H1 (cell line): ENCODE data around the gene EPX. TPM values are rescaled to one million over a fixed set of nuclear protein-coding genes. Genes with fewer than 3 reads are reported as not detected.

Experiments
- CTCF ChIA-PET: fragments of 300-600 bp; sonication (Branson Sonifier 250); formaldehyde crosslinking; loops from one replicate; lab custom pipeline; 2021; ENCODE audit not compliant: partially characterized antibody; lab: Charles Lee
- POLR2A ChIA-PET: fragments of 300-600 bp; sonication (Branson Sonifier 250); formaldehyde crosslinking; loops from one replicate; lab custom pipeline; 2021; ENCODE audit warnings: inconsistent platforms; ENCODE audit not compliant: partially characterized antibody; lab: Charles Lee
- DNase-seq, 2 experiments: peaks; one replicate each; pipeline versions ENCODE4 v3.0.0 to v3.0.0-alpha.2; 2010 to 2022; ENCODE audit warnings: low spot score in 2 of 2, low read depth in 1 of 2, mixed read lengths in 1 of 2
- FAIRE-seq: peaks from 2 replicates; lab custom pipeline; 2011; peaks lifted over from hg19 to GRCh38; lab: Jason Lieb, UNC
- H2AFZ ChIP-seq: 2 replicates; pipeline ENCODE4 v1.8.1; 2012; ENCODE audit warnings: low read length, inconsistent platforms
- H2AK5ac ChIP-seq: 2 replicates; pipeline ENCODE4 v1.6.1; 2013; ENCODE audit warnings: low read depth, low read length
- H2BK120ac ChIP-seq: replicated peaks from 2 replicates; pipeline ENCODE3; 2013; ENCODE audit warnings: low read depth, low read length, inconsistent platforms
- H2BK12ac ChIP-seq: 2 replicates; pipeline ENCODE4 v1.6.1; 2013; ENCODE audit warnings: low read depth, low read length
- H2BK15ac ChIP-seq: 2 replicates; pipeline ENCODE4 v1.6.1; 2013; ENCODE audit warnings: low read length
- H2BK20ac ChIP-seq: 2 replicates; pipeline ENCODE4 v1.6.1; 2013; ENCODE audit warnings: low read length
- H2BK5ac ChIP-seq: 2 replicates; pipeline ENCODE4 v1.6.1; 2013; ENCODE audit warnings: low read depth, low read length
- H3K14ac ChIP-seq: 2 replicates; pipeline ENCODE4 v1.6.1; 2013; ENCODE audit warnings: inconsistent platforms; ENCODE audit not compliant: insufficient read length
- H3K18ac ChIP-seq: 2 replicates; pipeline ENCODE4 v1.6.1; 2013; ENCODE audit warnings: low read length; ENCODE audit errors: extremely low read depth
- H3K23ac ChIP-seq: 2 replicates; pipeline ENCODE4 v1.6.1; 2013; ENCODE audit warnings: inconsistent platforms; ENCODE audit not compliant: insufficient read length
- H3K23me2 ChIP-seq: 2 replicates; pipeline ENCODE4 v1.6.1; 2013; ENCODE audit warnings: low read depth, low read length
- H3K27ac ChIP-seq: 2 replicates; pipeline ENCODE4 v1.6.1; 2011; ENCODE audit warnings: low read depth, low read length, inconsistent platforms
- H3K27me3 ChIP-seq, 4 experiments: replicated peaks in 1 of 4; 1 replicate in 1 of 4; 2 replicates in 3 of 4; pipeline versions ENCODE4 v1.6.1 to v1.8.1; 2011 to 2013; ENCODE audit warnings: low read length in 3 of 4, mild to moderate bottlenecking in 3 of 4, inconsistent platforms in 2 of 4, mixed read lengths in 2 of 4, moderate library complexity in 1 of 4; ENCODE audit not compliant: control insufficient read depth in 3 of 4, insufficient read depth in 3 of 4; ENCODE audit errors: extremely low read depth in 1 of 4
- H3K36me3 ChIP-seq, 4 experiments: 2 replicates each; pipeline versions ENCODE4 v1.6.1 to v1.8.1; 2011 to 2013; ENCODE audit warnings: mild to moderate bottlenecking in 4 of 4, low read length in 3 of 4, moderate library complexity in 2 of 4, control low read depth in 1 of 4, inconsistent platforms in 1 of 4; ENCODE audit not compliant: insufficient read depth in 4 of 4, control insufficient read depth in 2 of 4
- H3K4ac ChIP-seq: replicated peaks from 2 replicates; pipeline ENCODE3; 2013; ENCODE audit warnings: low read length, low read depth, mixed read lengths, inconsistent platforms; ENCODE audit not compliant: insufficient read length
- H3K4me1 ChIP-seq, 4 experiments: replicated peaks in 1 of 4; 1 replicate in 1 of 4; 2 replicates in 3 of 4; pipeline versions ENCODE4 v1.6.1 to v1.8.1; 2011 to 2013; ENCODE audit warnings: low read length in 3 of 4, inconsistent platforms in 2 of 4, mixed read lengths in 1 of 4; ENCODE audit not compliant: insufficient read depth in 4 of 4, control insufficient read depth in 3 of 4
- H3K4me2 ChIP-seq, 2 experiments: 2 replicates each; pipeline versions ENCODE4 v1.6.1 to v1.8.1; 2011 to 2013; ENCODE audit warnings: low read depth in 2 of 2, low read length in 2 of 2, control low read depth in 1 of 2, inconsistent platforms in 1 of 2, mild to moderate bottlenecking in 1 of 2; ENCODE audit not compliant: insufficient read depth in 1 of 2
- H3K4me3 ChIP-seq, 4 experiments: fragments of 200-600, 300-600 bp in 1 of 4; sonication (generic), shearing (Covaris generic), sonication (Bioruptor Twin) in 1 of 4; 2 replicates each; pipeline versions ENCODE4 v1.5.1 to v1.8.1; 2011 to 2016; ENCODE audit warnings: low read length in 4 of 4, low read depth in 3 of 4, control low read depth in 2 of 4, inconsistent platforms in 2 of 4, mild to moderate bottlenecking in 2 of 4, mixed read lengths in 1 of 4, moderate library complexity in 1 of 4; ENCODE audit not compliant: insufficient read depth in 2 of 4; ENCODE audit errors: extremely low read depth in 1 of 4
- H3K56ac ChIP-seq: replicated peaks from 2 replicates; pipeline ENCODE3; 2013; ENCODE audit warnings: low read depth, mild to moderate bottlenecking, mixed read lengths, low read length, inconsistent platforms; ENCODE audit not compliant: insufficient read length
- H3K79me1 ChIP-seq: 2 replicates; pipeline ENCODE4 v1.6.1; 2013; ENCODE audit warnings: low read depth, low read length, control low read depth
- H3K79me2 ChIP-seq, 2 experiments: 2 replicates each; pipeline versions ENCODE4 v1.6.1 to v1.8.1; 2012 to 2013; ENCODE audit warnings: low read length in 2 of 2, mild to moderate bottlenecking in 2 of 2, inconsistent platforms in 1 of 2; ENCODE audit not compliant: insufficient read depth in 2 of 2, control insufficient read depth in 1 of 2
- H3K9ac ChIP-seq, 4 experiments: replicated peaks in 1 of 4; 1 replicate in 1 of 4; 2 replicates in 3 of 4; pipeline versions ENCODE4 v1.6.1 to v1.8.1; 2011 to 2013; ENCODE audit warnings: low read depth in 3 of 4, low read length in 3 of 4, control low read depth in 2 of 4, mild to moderate bottlenecking in 2 of 4, moderate library complexity in 2 of 4, inconsistent platforms in 1 of 4; ENCODE audit errors: extremely low read depth in 1 of 4
- H3K9me3 ChIP-seq, 2 experiments: 2 replicates each; pipeline versions ENCODE4 v1.6.1 to v1.8.1; 2012 to 2013; ENCODE audit warnings: mild to moderate bottlenecking in 2 of 2, moderate library complexity in 2 of 2, control low read depth in 1 of 2, inconsistent platforms in 1 of 2, low read depth in 1 of 2, low read length in 1 of 2, mixed read lengths in 1 of 2; ENCODE audit not compliant: insufficient read depth in 2 of 2
- H4K20me1 ChIP-seq, 2 experiments: replicated peaks in 1 of 2; 2 replicates each; pipeline versions ENCODE3 to v1.8.1; 2011 to 2013; ENCODE audit warnings: inconsistent platforms in 2 of 2, low read length in 2 of 2, mild to moderate bottlenecking in 1 of 2; ENCODE audit not compliant: insufficient read depth in 2 of 2, control insufficient read depth in 1 of 2
- H4K5ac ChIP-seq: 2 replicates; pipeline ENCODE4 v1.6.1; 2013; ENCODE audit warnings: low read length, low read depth, mixed read lengths, inconsistent platforms; ENCODE audit not compliant: insufficient read length
- H4K8ac ChIP-seq: 2 replicates; pipeline ENCODE4 v1.8.0; 2013; ENCODE audit warnings: mild to moderate bottlenecking, moderate library complexity, low read length, inconsistent platforms; ENCODE audit not compliant: insufficient read depth; ENCODE audit errors: extremely low read depth
- H4K91ac ChIP-seq: replicated peaks from 2 replicates; pipeline ENCODE3; 2013; ENCODE audit warnings: low read length, mixed read lengths, inconsistent platforms; ENCODE audit not compliant: insufficient read length
- MAFK ChIP-seq: IDR thresholded peaks from 2 replicates; pipeline ENCODE4 v1.6.1; 2012; ENCODE audit warnings: low read depth, mild to moderate bottlenecking, improper control_type of control experiment, low read length
- PHF8 ChIP-seq: fragments of 200-600 bp; sonication (generic); conservative IDR thresholded peaks from 2 replicates; pipeline ENCODE4 v1.7.1; 2012; ENCODE audit warnings: low read depth, mild to moderate bottlenecking, inconsistent platforms, low read length, moderate library complexity
- POU5F1 ChIP-seq: IDR thresholded peaks from 2 replicates; pipeline ENCODE4 v1.6.1; 2011; ENCODE audit warnings: low read depth, mild to moderate bottlenecking, low read length, moderate library complexity
- RFX5 ChIP-seq: IDR thresholded peaks from 2 replicates; pipeline ENCODE4 v1.6.1; 2011; ENCODE audit warnings: low read depth, low read length, improper control_type of control experiment, borderline replicate concordance
- SP2 ChIP-seq: IDR thresholded peaks from 2 replicates; pipeline ENCODE4 v1.6.1; 2012; ENCODE audit warnings: mild to moderate bottlenecking, low read length, inconsistent platforms
- SRF ChIP-seq: IDR thresholded peaks from 2 replicates; pipeline ENCODE4 v1.6.1; 2011; ENCODE audit warnings: mild to moderate bottlenecking, low read depth, low read length, moderate library complexity
- TCF12 ChIP-seq: IDR thresholded peaks from 2 replicates; pipeline ENCODE4 v1.6.1; 2011; ENCODE audit warnings: low read depth, mild to moderate bottlenecking, low read length
- WGBS, 2 experiments: shearing (Covaris generic) in 1 of 2; methylation state at CpG; one replicate each; pipeline versions ENCODE4 v1.1.6 to v1.1.7; 2013 to 2015; ENCODE audit warnings: low lambda C conversion rate in 2 of 2, mixed read lengths in 2 of 2, inconsistent platforms in 1 of 2, low coverage in 1 of 2, missing lambda C conversion rate in 1 of 2; ENCODE audit not compliant: insufficient replicate concordance in 2 of 2, insufficient coverage in 1 of 2, insufficient read length in 1 of 2; ENCODE audit errors: extremely low coverage in 1 of 2, missing lambda C conversion rate in 1 of 2; 5-methylcytosine and 5-hydroxymethylcytosine counted together
- polyA plus RNA-seq, 7 experiments: library from polyadenylated mRNA; depleted of rRNA in 3 of 7; stranded (reverse) in 5 of 7; unstranded in 2 of 7; fragments of >200 nt in 5 of 7; fragments of 200-250 nt in 2 of 7; gene quantifications; 1 replicate in 5 of 7; 2 replicates in 1 of 7; 4 replicates in 1 of 7; pipeline versions ENCODE4 v1.2.1 to v1.2.3, GENCODE V29; 2011 to 2013; ENCODE audit warnings: missing spikeins in 2 of 7, mixed read lengths in 2 of 7
- total RNA-seq: library from RNA; stranded (reverse); fragmentation: NEBNext Ultra II Directional; extraction: Animal tissue kit (Norgen Biotek cat#: 25700); gene quantifications from 2 replicates; pipeline ENCODE4 v1.2.1, GENCODE V29; 2021

The EPX gene
- total and polyA plus RNA-seq, 2 of the 8 experiments (the other 6 are each of a cell fraction or from before 2014, with no cell fraction given), result not detected

- H3K23ac ChIP-seq, result no peak overlapping the region
- no peak overlapping the region for H2BK120ac ChIP-seq
- H2BK15ac ChIP-seq, result no peak overlapping the region
- H3K4me3 ChIP-seq, result no peak overlapping the region
- H3K27ac ChIP-seq, result no peak overlapping the region
- H4K8ac ChIP-seq, result no peak overlapping the region
- no peak overlapping the region for H2BK20ac ChIP-seq
- H3K36me3 ChIP-seq, result peaks cover 0 to 8% (median 3%) of the 10 kb centered on the region in 4 experiments; a peak in 4 of 8 replicates
- no peak overlapping the region for H3K4me2 ChIP-seq
- no peak overlapping the region for H2AFZ ChIP-seq
- no peaks in the 10 kb centered on the region for H3K79me2 ChIP-seq
- no peaks in the 10 kb centered on the region for H3K79me1 ChIP-seq
- no peak overlapping the region for H4K5ac ChIP-seq
- no peaks in the 10 kb centered on the region for H3K9me3 ChIP-seq
- CTCF ChIA-PET, result interaction anchor here (0.7 to 1.5 kb wide), 2 partner anchors 9 kb away, joined by 3 to 5 read pairs; no protein-coding TSS in a partner anchor
- DNase-seq, result no peak
- H3K23me2 ChIP-seq, result no peaks in the 10 kb centered on the region
- no peaks in the 10 kb centered on the region for H3K27me3 ChIP-seq
- no peak overlapping the region for H3K14ac ChIP-seq
- no peak overlapping the region for H4K91ac ChIP-seq
- H2AK5ac ChIP-seq, result no peak overlapping the region
- H3K9ac ChIP-seq, result no peak overlapping the region
- H3K4ac ChIP-seq, result no peak overlapping the region
- H2BK5ac ChIP-seq, result no peak overlapping the region
- H3K56ac ChIP-seq, result no peak overlapping the region
- TF ChIP-seq POU5F1 (no peak), SRF (no peak), PHF8 (no peak), RFX5 (no peak), SP2 (no peak), MAFK (no peak), TCF12 (no peak)
- FAIRE-seq, result no peak
- H3K18ac ChIP-seq, result no peak overlapping the region
- no peaks in the 10 kb centered on the region for H4K20me1 ChIP-seq
- H3K4me1 ChIP-seq, result no peaks in the 10 kb centered on the region
- POLR2A ChIA-PET, result no interaction called here
- 92% methylated on average over 11 of the region's 11 CpGs; no CpG with 5 or more reads in 1 of the 2 experiments for WGBS, 2 experiments
- no peak overlapping the region for H2BK12ac ChIP-seq
Measured at GRCh38 chr17:58205936-58206335, 13.4 kb downstream of the EPX start.
